Lower leg skin (tissue), 3 donors: ENCODE results near the gene GNB2.

Experiments used
- CTCF ChIP-seq, 3 donors: fragments of 450-650 bp; IDR thresholded peaks; one replicate each; pipeline ENCODE4 v1.5.1; 2016; ENCODE audit warnings: antibody characterized with exemption in 3 of 3, mild to moderate bottlenecking in 3 of 3, moderate library complexity in 2 of 3
- POLR2A ChIP-seq, 2 donors: fragments of 450-650 bp; IDR thresholded peaks; one replicate each; pipeline ENCODE4 v1.6.1; 2016 to 2017; ENCODE audit warnings: antibody characterized with exemption in 2 of 2, mild to moderate bottlenecking in 1 of 2, moderate library complexity in 1 of 2

GRCh38 chr7:100629117-100629716 is 44.3 kb upstream of the GNB2 start:
- no peak for TF ChIP-seq CTCF (IDR thresholded peaks at IDR 0.05)
- TF ChIP-seq POLR2A (IDR thresholded peaks at IDR 0.05), result no peak
